Hematopoietic multipotent progenitor cell treated with erythropoietin and hydrocortisone succinate and interleukin-3 and kit ligand, for 17 days (in vitro differentiated cells): ENCODE measurements around the gene LHX4.

Experiments used
- DNase-seq: peaks from one replicate; pipeline ENCODE4 v3.0.0-alpha.2; 2015; ENCODE audit warnings: low spot score

Gene LHX4

GRCh38 chr1:180227861-180228647 is 2.0 kb upstream of the LHX4 start:
- DNase-seq, result no peak

- DNase-seq, result no peak
Observed at GRCh38 chr1:180228648-180229482, 1.2 kb upstream of the LHX4 start.

GRCh38 chr1:180230416-180230790 is 339 bp downstream of the LHX4 start:
- DNase-seq, result no peak

- no peak for DNase-seq
Observed at GRCh38 chr1:180230791-180231505, 884 bp downstream of the LHX4 start.

GRCh38 chr1:180231506-180231921 is 1.4 kb downstream of the LHX4 start:
- DNase-seq, result no peak

GRCh38 chr1:180231936-180232335 is 1.9 kb downstream of the LHX4 start:
- no peak for DNase-seq

- DNase-seq, result no peak
Observed at GRCh38 chr1:180232521-180233043, 2.5 kb downstream of the LHX4 start.

GRCh38 chr1:180233191-180234011 is 3.3 kb downstream of the LHX4 start:
- DNase-seq, result no peak

GRCh38 chr1:180234369-180235076 is 4.5 kb downstream of the LHX4 start:
- DNase-seq, result no peak

- DNase-seq, result no peak
Observed at GRCh38 chr1:180235077-180235501, 5.0 kb downstream of the LHX4 start.

- no peak for DNase-seq
Observed at GRCh38 chr1:180235502-180236239, 5.6 kb downstream of the LHX4 start.

- no peak for DNase-seq
Observed at GRCh38 chr1:180236698-180237509, 6.8 kb downstream of the LHX4 start.

GRCh38 chr1:180237869-180238476 is 7.9 kb downstream of the LHX4 start:
- DNase-seq, result no peak

- DNase-seq, result no peak
Observed at GRCh38 chr1:180238675-180239074, 8.6 kb downstream of the LHX4 start.

- no peak for DNase-seq
Observed at GRCh38 chr1:180239145-180240096, 9.4 kb downstream of the LHX4 start.

- no peak for DNase-seq
Observed at GRCh38 chr1:180241716-180242544, 11.9 kb downstream of the LHX4 start.
